Endothelial cell of umbilical vein (primary cell): Measurements from ENCODE around the gene CHL1.

Experiments
- CTCF ChIP-seq, 2 donors: IDR thresholded peaks; 1 replicate in 1 of 2; 2 replicates in 1 of 2; pipeline ENCODE4 v1.5.1; 2011; ENCODE audit warnings: low read length in 2 of 2, mild to moderate bottlenecking in 2 of 2, moderate library complexity in 2 of 2, control low read depth in 1 of 2, inconsistent platforms in 1 of 2, low read depth in 1 of 2; ENCODE audit not compliant: insufficient read depth in 1 of 2; ENCODE audit errors: extremely low read depth in 1 of 2
- EZH2 ChIP-seq: IDR thresholded peaks from 2 replicates; pipeline ENCODE4 v1.6.1; 2012; ENCODE audit warnings: borderline replicate concordance, low read depth, mild to moderate bottlenecking, moderate library complexity, low read length, inconsistent platforms; ENCODE audit not compliant: severe bottlenecking
- FOS ChIP-seq: IDR thresholded peaks from 2 replicates; pipeline ENCODE4 v1.6.1; 2011; ENCODE audit warnings: mild to moderate bottlenecking, low read length, moderate library complexity, borderline replicate concordance; ENCODE audit not compliant: insufficient read depth
- MAX ChIP-seq: IDR thresholded peaks from 2 replicates; pipeline ENCODE4 v1.6.1; 2011; ENCODE audit not compliant: insufficient read depth, insufficient read length
- POLR2A ChIP-seq: IDR thresholded peaks from 2 replicates; pipeline ENCODE4 v1.6.1; 2012; ENCODE audit warnings: low read depth, mild to moderate bottlenecking, control low read depth, low read length
- POLR2AphosphoS5 ChIP-seq: IDR thresholded peaks from 2 replicates; pipeline ENCODE4 v1.6.1; 2012; ENCODE audit warnings: low read depth, mild to moderate bottlenecking, control low read depth, low read length, moderate library complexity; ENCODE audit not compliant: insufficient read depth

GRCh38 chr3:449711-450110, 253.1 kb downstream of the CHL1 start:
- TF ChIP-seq CTCF (IDR thresholded peaks at IDR 0.05; ENCODE audit: extremely low read depth in 1 of 2, insufficient read depth in 1 of 2, low read depth in 1 of 2, low read length in 2 of 2), result no peak
- no peak for TF ChIP-seq POLR2A
- no peak for TF ChIP-seq POLR2AphosphoS5
- TF ChIP-seq EZH2, result no peak
- TF ChIP-seq FOS, result no peak
- no peak for TF ChIP-seq MAX
